T follicular helper cell (primary cell): ENCODE measurements around the gene CPZ.
"Not testable (repeated sequence)": the region's sequence is repeated elsewhere in the genome, so short reads cannot be mapped to it uniquely, and the experiment has no call there.

Source experiments
- DNase-seq: peaks from one replicate; pipeline ENCODE4 v3.0.0-alpha.2; 2020; ENCODE audit warnings: low read depth

CPZ gene

DNA sequence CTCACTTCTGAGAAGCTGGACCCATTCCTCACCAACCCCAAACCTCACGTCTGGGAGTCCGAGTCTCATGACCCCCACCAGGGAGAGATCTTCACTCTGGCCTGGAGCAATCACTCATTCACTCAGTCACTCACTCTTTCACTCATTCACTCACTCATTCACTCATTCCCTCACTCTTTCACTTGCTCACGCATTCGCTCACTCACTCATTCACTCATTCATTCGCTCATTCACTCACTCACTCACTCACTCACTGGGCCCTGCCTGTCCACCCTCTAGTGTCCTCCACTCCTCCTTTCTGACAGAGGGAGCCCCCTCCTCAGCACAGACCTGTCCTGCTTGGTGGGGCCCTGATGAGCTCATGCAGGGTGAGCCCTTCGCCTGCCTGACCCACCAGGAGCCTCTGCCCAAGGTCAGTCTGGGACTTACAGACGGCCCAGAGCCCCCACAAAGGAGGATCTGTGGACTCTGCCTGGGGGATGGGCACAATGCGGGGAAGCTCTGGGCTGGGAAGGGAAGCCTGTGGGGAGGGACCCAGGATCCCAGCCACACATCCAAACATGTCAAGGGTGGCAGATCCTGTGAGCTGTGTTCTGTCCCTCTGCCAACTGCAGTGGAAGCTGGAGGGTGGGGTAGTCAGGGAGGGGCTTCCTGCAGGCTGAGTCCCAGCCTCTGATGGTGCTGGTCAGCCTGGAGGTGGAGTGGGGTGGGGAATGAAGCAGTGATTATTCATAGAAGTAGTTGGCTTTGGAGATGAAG lies 18.5 kb downstream of the CPZ start:
- DNase-seq = no peak

DNA sequence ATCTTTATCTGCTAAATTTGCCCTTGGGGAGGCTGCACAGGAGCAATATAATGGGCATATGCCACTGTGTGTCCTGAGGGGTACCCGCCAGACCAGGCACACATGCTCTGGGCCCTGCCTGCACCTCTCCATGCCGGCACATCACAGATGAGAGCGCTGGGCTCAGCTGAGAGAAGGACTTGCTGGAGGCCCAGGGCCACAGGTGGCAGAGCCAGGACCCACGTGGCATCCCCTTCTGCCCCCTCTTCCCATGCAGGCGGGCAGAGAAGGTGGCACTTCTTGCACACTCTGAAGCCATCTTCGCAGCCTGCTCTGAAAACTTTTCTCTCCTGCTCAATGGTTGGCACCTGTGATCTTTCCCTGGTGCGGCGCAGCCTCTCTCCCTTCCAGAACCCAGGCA lies 20.1 kb downstream of the CPZ start:
- no peak for DNase-seq

DNA sequence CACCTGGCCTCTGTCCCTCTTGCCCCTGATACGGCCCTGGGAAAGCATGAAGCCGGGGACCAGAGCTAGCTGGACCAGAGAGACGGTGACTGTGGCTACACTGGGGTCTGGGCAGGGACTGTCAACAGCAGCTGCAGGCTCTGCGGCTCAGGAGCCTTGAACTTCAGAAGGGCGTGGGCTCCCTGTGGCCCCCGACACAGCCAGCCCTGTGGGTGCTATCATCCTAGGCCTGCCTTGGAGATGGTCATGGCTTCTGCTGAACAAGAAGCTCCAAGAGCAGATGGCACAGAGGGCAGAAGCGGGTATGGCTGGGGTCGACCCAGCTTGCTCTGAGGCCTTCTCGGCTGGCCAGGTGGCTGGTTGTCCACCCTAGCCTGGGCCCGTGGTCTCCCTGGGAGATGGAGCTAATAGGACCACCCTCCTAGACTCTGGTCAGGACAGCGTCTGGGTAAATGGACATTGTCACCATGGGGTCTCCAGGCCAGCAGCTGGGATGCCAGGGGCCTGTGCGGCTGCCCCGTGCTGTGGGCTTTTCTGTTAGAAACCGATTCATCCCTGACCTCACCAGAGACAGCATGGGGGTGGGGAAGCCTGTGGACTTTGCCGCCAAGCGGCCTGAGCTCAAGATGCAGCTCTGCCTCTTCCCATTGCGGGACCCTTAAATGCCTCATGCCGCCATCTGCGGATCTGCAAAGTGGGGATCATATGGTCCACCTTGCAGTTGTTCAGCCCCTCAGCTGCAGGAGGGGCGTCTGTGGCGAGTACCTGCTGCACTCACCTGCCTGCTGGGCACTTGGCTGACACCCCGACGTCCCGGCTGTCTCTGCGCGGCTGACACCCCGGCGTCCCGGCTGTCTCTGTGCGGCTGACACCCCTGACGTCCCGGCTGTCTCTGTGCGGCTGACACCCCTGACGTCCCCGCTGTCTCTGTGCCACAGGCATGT lies 21.1 kb downstream of the CPZ start:
- no peak for DNase-seq

DNA sequence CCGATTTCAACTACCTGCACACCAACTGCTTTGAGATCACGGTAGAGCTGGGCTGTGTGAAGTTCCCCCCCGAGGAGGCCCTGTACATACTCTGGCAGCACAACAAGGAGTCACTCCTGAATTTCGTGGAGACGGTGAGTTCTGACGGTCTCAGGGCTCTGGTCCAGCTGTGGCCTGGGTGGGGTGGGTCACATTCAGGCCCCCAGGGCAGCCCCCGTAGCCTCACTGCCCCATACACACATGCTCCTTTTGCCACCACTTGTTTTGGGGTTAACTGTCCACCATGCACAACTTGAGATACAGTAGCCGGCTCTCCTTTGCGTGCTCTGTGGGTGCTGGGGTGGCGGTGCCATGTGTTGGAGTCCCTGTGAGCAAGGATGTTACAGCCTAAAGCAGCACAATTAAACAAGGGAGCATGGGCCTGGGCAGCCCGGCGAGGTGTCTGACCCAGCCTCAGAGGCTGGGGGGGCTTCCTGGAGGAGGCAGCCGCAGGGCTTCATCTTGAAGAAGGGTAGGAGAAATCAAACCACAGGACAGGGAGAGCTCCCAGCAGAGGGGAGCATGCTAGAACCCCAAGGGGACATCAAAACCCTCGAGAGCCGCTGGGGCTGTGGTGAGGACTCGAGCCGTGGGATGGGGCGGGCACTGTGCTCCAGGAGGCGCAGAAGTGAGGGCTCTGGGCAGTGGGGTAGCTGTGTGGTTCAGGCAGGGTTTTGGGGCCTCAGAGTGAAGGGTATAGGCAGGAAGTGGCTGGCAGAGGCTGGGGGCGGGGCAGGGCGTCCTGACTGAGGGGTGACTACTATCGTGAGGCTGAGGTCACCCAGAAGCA lies 22.0 kb downstream of the CPZ start:
- no peak for DNase-seq

DNA sequence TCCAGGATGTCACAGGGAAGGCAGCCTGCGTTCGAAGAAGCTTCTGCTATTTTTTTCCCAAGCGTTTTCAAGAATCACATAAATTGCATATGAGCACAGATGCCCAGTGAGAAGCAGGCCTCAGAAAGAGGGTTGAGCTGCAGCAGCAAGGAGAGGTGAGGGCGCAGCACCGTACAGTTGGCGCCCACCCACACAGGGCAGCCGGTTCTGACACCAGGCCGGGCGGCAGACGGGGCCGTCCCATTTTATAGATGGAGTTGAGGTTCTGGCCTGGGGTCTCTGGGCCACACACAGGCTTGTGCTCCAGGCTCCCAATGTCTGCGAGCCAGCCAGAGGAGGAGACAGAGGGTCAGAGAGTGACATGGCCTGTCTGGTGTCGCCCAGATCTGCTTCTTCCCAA lies 22.8 kb downstream of the CPZ start:
- no peak for DNase-seq

DNA sequence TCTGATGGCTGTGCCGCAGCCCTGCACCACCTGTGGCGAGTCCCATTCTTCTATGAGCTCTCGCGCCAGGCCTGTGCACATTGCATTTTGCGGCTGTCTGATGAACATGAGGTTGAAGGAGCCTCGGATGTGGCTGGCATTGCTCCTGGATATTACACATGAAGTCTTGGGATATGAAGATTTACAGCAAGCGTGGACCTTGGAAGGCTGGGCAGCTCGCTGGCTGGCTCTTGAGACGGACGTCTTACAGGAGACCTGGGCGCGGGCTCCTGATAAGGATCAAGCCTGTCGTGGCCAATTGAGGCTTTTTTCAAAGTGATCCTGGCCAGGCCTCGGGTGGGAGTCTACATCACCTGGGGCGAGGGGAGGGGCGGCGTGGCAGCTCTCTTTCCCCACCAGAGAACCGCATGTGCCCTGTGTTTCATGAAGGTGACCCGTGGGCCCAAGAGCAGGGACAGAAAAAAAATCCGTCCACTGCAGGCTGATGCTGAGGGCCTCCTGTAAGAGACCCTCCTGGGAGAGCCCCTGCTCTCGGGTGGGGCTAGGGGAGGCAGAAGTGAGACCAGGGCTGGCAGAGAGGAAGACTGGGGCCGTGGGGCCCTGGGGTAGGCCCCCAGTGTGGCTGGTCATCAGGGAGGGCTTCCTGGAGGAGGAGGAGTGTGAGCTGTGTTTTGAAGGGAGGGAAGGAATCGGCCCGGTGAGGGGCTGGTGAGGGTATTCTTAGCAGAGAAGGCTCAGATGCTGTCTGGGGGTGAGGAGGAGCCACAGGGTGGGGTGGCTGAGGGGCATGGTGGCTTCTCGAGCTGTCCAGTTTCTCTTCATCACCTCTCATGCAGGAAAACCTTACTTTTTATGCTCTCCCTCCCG lies 23.6 kb downstream of the CPZ start:
- DNase-seq = no peak

DNA sequence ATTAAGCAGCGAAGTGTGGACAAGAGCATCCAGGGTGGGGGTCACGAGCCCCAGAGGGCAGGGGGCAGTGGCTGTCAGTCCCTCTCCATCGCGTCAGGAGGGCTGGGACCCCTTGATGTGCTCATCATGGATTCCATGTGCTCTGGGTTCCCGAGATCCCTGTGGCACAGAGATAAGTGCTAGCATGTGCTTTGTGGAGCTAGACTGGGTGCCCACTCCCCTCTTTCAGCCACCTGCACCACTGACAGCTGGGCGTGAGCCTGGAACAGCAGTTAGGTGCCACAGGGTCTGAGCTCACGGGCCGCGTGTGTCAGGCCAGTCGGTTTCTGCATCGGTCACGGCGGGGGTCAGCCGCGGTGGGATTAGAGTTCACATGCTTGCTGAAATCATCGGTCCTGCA lies 24.3 kb downstream of the CPZ start:
- DNase-seq = no peak

DNA sequence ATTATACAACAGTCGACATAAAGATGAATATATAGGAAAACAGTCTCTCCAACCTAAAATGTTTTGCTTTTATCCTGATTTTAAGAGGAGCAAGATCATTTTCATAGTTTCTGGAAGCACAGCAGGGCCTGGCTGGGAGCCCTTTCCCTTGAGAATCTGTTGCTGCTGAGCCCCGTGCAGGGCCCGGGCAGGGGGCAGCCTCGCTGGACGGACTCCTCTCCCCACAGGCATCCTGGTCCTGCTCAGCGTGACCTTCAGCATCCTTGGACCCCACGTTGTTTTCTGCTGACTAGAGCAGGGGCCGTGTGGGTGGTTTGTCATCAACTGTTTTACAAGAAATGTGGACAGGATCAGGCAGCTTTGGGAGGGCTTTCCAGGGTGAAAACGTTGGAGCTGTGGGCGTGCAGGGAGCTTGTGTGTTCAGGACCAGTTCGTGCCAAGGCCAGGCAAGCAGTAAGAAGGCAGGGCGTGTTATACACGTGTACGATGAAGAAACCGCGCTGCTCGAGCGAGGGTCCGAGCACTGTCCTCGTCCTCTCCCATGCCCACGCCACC lies 25.0 kb downstream of the CPZ start:
- DNase-seq = no peak

DNA sequence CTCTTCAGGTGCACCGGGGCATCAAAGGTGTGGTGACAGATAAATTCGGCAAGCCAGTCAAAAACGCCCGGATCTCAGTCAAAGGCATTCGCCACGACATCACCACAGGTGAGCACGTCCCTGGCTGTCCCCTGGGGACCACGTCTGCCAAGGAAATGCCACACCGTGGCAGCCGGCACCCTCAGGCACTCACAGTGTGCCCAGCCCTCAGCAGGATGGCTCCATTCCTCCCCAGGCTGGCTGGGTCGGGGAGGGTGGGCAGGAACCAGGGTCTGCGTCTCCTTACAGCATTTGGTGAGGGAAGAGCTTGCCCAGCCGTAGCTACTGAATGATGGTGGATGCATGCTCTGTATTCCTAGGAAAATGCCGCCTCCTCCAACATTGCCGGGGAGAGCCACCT lies 25.9 kb downstream of the CPZ start:
- no peak for DNase-seq

DNA sequence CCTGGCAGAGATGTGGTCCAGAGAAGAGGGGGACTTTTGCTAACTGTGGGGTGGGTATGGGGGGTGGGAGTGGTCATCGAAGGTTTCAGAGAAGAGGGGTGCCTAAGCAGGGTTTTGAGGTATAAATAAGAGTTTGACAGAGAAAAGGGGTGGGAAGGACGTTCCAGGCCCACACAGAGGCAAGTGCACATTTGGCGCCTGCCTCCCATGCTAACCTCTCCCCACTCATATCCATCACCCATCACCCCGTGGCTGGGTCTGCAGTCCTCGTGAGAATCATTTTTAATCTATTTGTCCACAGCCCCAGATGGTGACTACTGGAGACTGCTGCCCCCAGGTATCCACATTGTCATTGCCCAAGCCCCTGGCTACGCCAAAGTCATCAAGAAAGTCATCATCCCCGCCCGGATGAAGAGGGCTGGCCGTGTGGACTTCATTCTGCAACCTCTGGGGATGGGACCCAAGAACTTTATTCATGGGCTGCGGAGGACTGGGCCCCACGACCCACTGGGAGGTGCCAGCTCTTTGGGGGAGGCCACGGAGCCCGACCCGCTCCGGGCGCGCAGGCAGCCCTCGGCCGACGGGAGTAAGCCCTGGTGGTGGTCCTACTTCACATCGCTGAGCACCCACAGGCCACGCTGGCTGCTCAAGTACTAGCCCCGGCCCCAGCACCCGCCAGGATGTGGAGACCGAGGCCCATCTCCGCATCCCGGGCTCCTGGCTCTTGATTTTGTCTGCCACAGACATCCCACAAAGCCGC lies 26.6 kb downstream of the CPZ start:
- no peak for DNase-seq

DNA sequence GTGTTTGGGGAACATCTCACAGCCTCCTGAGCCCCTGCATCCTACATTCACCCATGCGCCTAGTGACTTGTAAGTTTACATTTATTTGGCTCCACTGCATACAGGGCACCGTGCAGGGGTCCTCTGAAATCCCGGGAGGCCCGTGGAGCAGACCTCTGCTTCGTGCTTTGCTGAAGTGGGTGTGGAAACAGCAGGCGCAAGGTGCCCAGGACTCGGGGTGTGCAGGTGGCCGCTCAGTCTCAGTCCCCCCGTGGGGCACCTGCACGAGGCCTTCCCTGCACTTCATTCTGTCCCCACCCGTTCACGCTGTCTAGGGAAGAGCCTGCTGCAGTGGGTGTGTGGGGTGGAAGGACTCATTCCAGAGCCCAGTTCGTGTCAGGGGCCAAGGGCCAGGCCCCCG lies 28.6 kb downstream of the CPZ start:
- not testable (repeated sequence) for DNase-seq

DNA sequence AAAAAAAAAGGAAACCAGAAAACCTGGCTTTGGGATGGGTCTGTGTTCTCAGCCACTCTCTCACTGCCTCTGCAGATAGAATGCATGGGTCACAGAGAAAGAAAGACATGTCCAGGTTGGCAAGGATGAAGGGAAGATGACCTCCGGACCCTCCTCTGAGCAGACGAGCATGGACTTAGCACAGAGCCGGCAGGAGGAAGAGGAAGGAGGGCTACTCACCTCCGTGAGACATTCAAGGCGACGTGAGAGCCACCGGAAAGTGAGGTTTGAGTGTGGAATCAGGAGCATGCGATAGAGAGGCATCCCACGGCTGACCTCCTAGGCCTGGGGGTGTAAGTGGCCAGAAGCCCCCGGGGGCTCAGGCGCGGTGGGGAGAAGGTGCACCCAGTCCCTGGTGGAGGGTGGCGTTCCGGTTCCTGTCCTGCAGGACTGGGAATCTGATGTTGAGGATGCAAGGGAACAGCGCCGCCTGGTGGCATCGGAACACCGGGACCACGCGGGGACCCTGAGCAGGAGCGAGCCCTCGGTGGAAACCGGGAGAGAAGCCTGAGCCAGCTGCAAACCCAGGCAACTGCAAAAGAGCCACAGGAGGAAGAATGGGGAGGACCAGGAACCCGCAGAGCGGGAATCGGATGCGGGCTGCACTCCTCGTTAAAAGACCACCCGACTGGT lies 32.2 kb downstream of the CPZ start:
- not testable (repeated sequence) for DNase-seq

DNA sequence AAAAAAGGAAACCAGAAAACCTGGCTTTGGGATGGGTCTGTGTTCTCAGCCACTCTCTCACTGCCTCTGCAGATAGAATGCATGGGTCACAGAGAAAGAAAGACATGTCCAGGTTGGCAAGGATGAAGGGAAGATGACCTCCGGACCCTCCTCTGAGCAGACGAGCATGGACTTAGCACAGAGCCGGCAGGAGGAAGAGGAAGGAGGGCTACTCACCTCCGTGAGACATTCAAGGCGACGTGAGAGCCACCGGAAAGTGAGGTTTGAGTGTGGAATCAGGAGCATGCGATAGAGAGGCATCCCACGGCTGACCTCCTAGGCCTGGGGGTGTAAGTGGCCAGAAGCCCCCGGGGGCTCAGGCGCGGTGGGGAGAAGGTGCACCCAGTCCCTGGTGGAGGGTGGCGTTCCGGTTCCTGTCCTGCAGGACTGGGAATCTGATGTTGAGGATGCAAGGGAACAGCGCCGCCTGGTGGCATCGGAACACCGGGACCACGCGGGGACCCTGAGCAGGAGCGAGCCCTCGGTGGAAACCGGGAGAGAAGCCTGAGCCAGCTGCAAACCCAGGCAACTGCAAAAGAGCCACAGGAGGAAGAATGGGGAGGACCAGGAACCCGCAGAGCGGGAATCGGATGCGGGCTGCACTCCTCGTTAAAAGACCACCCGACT lies 37.8 kb downstream of the CPZ start:
- DNase-seq = not testable (repeated sequence)

DNA sequence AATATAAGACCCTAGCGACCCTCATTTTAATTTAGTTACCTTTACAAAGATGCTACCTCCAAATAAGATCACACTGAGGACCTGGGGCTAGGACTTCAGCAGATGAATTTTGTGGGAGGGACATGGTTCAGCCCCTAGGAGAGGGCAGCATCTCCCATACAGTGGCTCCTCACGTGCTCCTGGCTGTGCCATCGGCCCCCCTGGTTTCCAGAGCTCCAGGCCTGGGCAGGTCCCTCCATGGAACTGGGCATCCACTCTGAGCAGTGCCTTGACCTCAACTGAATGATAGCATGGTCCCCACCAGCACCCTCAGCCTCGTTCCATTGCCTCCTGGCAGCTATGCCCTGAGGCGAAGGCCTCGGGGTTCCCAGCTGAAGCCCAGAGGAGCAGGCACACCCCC lies 39.3 kb downstream of the CPZ start:
- DNase-seq = not testable (repeated sequence)

DNA sequence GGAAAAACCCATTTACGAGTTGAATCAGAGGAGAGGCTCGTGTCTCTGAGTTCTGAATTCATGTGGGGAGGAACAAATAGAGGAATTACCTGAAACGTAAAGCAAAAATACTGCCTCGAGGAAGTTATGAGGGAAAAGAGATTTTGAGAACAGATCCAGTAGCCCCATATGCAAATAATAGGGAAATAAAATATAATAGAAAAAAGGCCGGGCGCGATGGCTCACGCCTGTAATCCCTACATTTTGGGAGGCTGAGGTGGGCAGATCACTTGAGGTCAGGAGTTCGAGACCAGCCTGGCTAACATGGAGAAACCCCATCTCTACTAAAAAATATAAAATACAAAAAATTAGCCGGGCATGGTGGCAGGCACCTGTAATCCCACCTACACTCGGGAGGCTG lies 42.2 kb downstream of the CPZ start:
- DNase-seq = not testable (repeated sequence)

DNA sequence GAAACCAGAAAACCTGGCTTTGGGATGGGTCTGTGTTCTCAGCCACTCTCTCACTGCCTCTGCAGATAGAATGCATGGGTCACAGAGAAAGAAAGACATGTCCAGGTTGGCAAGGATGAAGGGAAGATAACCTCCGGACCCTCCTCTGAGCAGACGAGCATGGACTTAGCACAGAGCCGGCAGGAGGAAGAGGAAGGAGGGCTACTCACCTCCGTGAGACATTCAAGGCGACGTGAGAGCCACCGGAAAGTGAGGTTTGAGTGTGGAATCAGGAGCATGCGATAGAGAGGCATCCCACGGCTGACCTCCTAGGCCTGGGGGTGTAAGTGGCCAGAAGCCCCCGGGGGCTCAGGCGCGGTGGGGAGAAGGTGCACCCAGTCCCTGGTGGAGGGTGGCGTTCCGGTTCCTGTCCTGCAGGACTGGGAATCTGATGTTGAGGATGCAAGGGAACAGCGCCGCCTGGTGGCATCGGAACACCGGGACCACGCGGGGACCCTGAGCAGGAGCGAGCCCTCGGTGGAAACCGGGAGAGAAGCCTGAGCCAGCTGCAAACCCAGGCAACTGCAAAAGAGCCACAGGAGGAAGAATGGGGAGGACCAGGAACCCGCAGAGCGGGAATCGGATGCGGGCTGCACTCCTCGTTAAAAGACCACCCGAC lies 43.5 kb downstream of the CPZ start:
- DNase-seq = not testable (repeated sequence)

DNA sequence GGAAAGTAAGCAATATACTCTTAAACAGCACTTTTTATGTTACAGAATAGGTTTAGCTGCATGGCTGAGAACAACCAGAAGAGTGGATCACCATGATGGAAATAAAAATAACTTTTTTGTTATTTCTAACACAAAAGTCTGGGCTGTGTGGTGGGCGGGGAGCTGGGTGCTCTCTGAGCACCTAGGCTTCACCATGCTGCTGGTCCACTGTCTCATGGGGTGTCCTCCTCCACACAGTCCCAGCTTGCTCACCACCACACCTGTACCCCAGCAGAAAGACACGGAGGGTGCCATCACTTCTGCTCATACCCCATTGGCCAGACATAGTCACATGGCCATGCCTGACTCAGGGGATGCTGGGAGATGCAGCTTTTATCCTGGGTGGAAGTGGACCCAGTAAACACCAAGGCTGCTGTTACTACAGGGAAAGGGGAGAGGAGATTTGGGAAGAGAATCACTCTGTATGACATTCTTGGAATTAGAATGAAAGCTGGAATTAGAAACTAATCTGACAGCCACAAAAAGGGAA lies 45.0 kb downstream of the CPZ start:
- DNase-seq = no peak

DNA sequence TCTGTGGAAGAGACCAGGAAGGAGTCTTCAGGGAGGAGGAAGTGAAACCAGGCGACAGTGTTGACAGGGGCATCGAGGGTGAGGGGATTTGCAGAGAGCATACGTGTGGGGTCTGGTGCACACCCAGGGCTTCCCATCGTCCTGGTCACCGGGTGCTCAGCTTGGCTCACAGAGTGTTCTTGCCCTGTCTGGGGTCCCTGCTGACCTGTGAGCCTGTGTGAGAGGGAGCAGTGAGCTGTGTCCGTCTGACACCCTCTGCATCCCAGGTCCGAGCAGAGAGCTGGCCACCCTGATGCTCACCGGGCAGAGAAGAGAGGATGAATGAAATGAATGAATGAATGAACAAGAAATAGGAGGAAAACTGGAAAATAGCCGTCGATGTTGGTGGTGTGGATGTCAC lies 46.5 kb downstream of the CPZ start:
- DNase-seq = no peak
